M059J (cell line): ENCODE measurements around the gene KCNJ16. TPM values are rescaled to one million over a fixed set of nuclear protein-coding genes. Genes with fewer than 3 reads are reported as not detected.
A peak's percentile ranks its signal among the peaks of the same experiment; 100 is the strongest.

Source experiments
- DNase-seq: peaks from one replicate; pipeline ENCODE4 v3.0.0-alpha.2; 2012; ENCODE audit warnings: low read depth
- total RNA-seq: library from RNA; depleted of rRNA; stranded (reverse); fragments of >200 nt; shearing (Covaris generic); gene quantifications from 2 replicates; pipeline ENCODE4 v1.2.3, GENCODE V29; 2014; rRNA removed

The KCNJ16 gene
- total RNA-seq, 1 experiment from 2014 or later, result not detected

- no peak for DNase-seq
Measured at GRCh38 chr17:70169709-70170597, 94.9 kb downstream of the KCNJ16 start.

DNA sequence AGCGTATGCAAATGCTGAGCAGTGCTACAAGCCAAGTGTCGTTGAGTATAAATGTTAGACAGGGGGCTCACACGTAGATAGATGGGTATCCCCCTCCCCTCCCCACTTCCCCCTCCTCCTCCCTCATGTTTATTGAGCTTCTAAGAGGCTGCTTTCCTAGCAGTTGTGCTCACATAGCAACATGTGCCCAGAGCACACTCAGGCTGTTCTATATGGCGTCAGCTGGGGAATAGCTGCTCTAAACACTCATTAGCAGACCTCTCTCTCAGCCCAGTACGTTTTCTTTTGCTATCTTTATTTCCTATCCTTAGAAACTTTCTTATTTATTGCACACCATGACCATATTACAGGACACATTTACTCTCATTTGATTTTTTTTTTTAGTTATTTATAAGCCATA, 96.1 kb downstream of the KCNJ16 start:
- DNase-seq, result no peak

DNA sequence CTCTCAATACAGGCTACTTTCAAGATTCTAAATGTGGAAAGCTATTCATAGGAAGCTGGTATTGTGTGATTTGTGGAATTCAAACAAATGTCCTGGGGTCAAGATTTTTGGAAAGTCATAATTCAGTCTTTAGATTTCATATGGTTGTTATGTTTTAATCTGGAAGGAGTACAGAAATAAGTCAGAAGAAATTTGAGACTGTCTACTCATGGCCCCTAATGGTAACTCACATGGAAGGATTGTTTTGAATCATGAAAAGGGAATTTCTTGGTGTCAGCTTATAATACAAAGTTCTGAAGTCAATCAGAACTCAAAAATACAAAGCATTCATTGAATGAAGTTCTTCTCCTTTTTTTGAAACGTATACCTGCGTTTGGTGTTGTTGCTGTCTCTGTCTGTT, 97.4 kb downstream of the KCNJ16 start:
- DNase-seq, result no peak

GRCh38 chr17:70172923-70173322, 97.9 kb downstream of the KCNJ16 start:
- DNase-seq, result peak; percentile 34

DNA sequence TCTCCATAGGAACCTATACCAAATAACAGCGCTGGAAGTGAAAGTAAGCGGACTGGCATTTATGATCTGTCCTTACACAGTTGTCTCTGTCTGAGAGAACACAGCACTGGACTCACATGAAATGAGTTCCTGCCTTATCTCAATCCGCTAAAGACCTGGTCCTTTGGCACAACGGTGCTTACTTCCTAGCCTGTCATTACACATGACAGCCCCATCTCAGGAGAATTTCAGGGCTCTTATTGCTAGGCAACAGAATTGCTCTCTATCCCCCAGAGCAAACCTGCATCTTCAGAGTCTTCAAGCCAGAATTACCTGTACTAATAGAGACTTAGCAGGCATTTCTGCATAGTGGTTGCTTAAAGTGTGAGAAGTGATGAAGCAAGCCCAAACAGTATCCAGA, 98.7 kb downstream of the KCNJ16 start:
- no peak for DNase-seq

- DNase-seq, result peak; percentile 29
Measured at GRCh38 chr17:70181376-70181775, 106.4 kb downstream of the KCNJ16 start.

GRCh38 chr17:70181866-70182265, 106.8 kb downstream of the KCNJ16 start:
- DNase-seq, result peak; percentile 22

GRCh38 chr17:70183508-70183907, 108.5 kb downstream of the KCNJ16 start:
- DNase-seq, result no peak

DNA sequence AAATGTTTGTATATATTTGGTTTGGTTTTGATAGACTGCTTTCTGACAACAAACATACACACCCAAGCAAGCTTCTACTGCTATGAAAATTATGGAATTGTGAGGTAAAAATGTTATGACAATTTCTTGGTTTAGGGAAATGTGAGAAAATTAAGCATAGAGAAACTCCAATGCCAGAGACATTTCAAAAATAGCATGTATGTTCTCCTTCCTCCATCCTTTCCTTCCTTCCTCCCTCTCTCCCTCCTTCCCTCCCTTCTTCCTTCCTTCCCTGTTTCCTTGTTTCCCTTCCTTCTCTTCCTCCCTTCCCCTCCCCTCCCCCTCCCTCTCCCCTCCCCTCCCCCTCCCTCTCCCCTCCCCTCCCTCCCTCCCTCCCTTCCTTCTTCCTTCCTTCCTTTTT, 109.2 kb downstream of the KCNJ16 start:
- no peak for DNase-seq

GRCh38 chr17:70184770-70185169, 109.7 kb downstream of the KCNJ16 start:
- DNase-seq, result peak; percentile 70

Other genes with a start within 250 kb of the KCNJ16 start
- 0.44 and 0.54 TPM in 2 replicates for gene KCNJ2, start 94.3 kb downstream of the KCNJ16 start, total RNA-seq